ENCODE results near the gene HSPB1.

DNA sequence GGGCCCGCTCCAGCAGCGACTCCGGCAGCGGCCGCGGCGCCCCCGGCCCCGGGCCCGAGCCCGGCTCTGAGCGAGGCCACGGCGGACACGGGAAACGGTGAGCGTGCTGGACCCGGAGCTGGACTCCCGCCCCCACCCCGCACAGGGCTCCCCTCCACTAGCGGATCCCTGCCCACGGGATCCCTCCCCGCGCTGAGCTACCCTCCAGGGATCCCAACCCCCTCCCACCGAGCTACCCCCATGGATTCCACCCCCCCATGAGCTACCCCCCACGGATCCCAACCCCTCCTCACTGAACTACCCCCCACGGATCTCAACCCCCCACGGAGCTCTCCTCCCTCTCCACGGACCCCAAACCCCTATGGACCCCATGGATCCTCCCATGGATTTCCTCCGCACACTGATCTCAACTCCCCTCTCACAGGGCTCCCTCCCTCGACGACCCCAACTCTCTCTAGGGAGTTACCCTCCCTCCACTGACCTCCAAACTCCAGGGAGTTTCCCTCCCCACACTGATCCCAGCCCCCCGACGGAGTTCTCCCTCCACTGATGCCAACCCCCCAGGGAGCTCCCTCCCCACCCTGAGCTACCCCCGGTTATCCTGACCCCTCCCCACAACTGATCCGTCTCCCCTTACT, 20.6 kb upstream of the HSPB1 start:
- TF ChIP-seq CTCF (IDR thresholded peaks at IDR 0.05): no peak
- TF ChIP-seq, protein P1, sequence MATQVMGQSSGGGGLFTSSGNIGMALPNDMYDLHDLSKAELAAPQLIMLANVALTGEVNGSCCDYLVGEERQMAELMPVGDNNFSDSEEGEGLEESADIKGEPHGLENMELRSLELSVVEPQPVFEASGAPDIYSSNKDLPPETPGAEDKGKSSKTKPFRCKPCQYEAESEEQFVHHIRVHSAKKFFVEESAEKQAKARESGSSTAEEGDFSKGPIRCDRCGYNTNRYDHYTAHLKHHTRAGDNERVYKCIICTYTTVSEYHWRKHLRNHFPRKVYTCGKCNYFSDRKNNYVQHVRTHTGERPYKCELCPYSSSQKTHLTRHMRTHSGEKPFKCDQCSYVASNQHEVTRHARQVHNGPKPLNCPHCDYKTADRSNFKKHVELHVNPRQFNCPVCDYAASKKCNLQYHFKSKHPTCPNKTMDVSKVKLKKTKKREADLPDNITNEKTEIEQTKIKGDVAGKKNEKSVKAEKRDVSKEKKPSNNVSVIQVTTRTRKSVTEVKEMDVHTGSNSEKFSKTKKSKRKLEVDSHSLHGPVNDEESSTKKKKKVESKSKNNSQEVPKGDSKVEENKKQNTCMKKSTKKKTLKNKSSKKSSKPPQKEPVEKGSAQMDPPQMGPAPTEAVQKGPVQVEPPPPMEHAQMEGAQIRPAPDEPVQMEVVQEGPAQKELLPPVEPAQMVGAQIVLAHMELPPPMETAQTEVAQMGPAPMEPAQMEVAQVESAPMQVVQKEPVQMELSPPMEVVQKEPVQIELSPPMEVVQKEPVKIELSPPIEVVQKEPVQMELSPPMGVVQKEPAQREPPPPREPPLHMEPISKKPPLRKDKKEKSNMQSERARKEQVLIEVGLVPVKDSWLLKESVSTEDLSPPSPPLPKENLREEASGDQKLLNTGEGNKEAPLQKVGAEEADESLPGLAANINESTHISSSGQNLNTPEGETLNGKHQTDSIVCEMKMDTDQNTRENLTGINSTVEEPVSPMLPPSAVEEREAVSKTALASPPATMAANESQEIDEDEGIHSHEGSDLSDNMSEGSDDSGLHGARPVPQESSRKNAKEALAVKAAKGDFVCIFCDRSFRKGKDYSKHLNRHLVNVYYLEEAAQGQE (IDR thresholded peaks at IDR 0.05; ENCODE audit: insufficient read depth in 1 of 2, low read depth in 2 of 2, low read length in 1 of 2): no peak

Measured in Panc1 (cell line).